Smooth muscle cell (in vitro differentiated cells): ENCODE results near the gene WDR64. TPM values are rescaled to one million over a fixed set of nuclear protein-coding genes. Genes with fewer than 3 reads are reported as not detected.

ENCODE experiments used
- DNase-seq: peaks from one replicate; lab custom pipeline; 2025; ENCODE audit not compliant: unreplicated experiment; lab: John Stamatoyannopoulos, UW
- H2AFZ ChIP-seq: fragments of 200-600 bp; sonication (generic); 2 replicates; pipeline ENCODE4 v1.6.0; 2016; ENCODE audit warnings: antibody characterized with exemption, low read depth, mild to moderate bottlenecking
- H3F3A ChIP-seq: fragments of 200-600 bp; sonication (generic); 2 replicates; pipeline ENCODE4 v1.6.0; 2017; ENCODE audit warnings: antibody characterized with exemption, low read depth
- H3K27ac ChIP-seq: fragments of 200-600 bp; sonication (generic); 2 replicates; pipeline ENCODE4 v1.5.1; 2016; ENCODE audit warnings: low read depth, mild to moderate bottlenecking
- H3K27me3 ChIP-seq: fragments of 200-600 bp; sonication (generic); 2 replicates; pipeline ENCODE4 v1.6.1; 2016; ENCODE audit warnings: low read depth, mild to moderate bottlenecking
- H3K36me3 ChIP-seq: fragments of 200-600 bp; sonication (generic); 2 replicates; pipeline ENCODE4 v1.5.1; 2016; ENCODE audit warnings: low read depth
- H3K4me1 ChIP-seq: fragments of 200-600 bp; sonication (generic); 2 replicates; pipeline ENCODE4 v1.5.1; 2016; ENCODE audit warnings: low read depth
- H3K4me2 ChIP-seq: fragments of 200-600 bp; sonication (generic); 2 replicates; pipeline ENCODE4 v1.6.0; 2016; ENCODE audit warnings: mild to moderate bottlenecking
- H3K4me3 ChIP-seq: fragments of 200-600 bp; sonication (generic); 2 replicates; pipeline ENCODE4 v1.5.1; 2016; ENCODE audit warnings: mild to moderate bottlenecking
- H3K79me2 ChIP-seq: fragments of 200-600 bp; sonication (generic); 2 replicates; pipeline ENCODE4 v1.6.0; 2016; ENCODE audit warnings: low read depth, mild to moderate bottlenecking
- H3K9ac ChIP-seq: fragments of 200-600 bp; sonication (generic); 2 replicates; pipeline ENCODE4 v1.6.0; 2016; ENCODE audit warnings: low read depth
- H3K9me3 ChIP-seq: fragments of 200-600 bp; sonication (generic); replicated peaks from 2 replicates; pipeline ENCODE4 v1.5.1; 2016; ENCODE audit warnings: low read depth
- H4K20me1 ChIP-seq: fragments of 200-600 bp; sonication (generic); 2 replicates; pipeline ENCODE4 v1.6.0; 2016; ENCODE audit warnings: low read depth
- WGBS: methylation state at CpG from one replicate; pipeline ENCODE4 v1.1.7; 2016; ENCODE audit warnings: low lambda C conversion rate; 5-methylcytosine and 5-hydroxymethylcytosine counted together
- polyA plus RNA-seq: library from polyadenylated mRNA; unstranded; fragments of >200 nt; fragmentation: Nextera tagmentation; extraction: Ambion mirVana; gene quantifications from 2 replicates; pipeline ENCODE4 v1.2.1, GENCODE V29; 2016
- total RNA-seq: library from RNA; depleted of rRNA; stranded (reverse); fragments of >200 nt; gene quantifications from 2 replicates; pipeline ENCODE4 v1.2.3, GENCODE V29; 2014
- TF ChIP-seq, protein P1 (sequence below): fragments of 200-600 bp; sonication (generic); IDR thresholded peaks from 2 replicates; pipeline ENCODE4 v1.5.1; 2017; ENCODE audit warnings: borderline replicate concordance, mild to moderate bottlenecking, antibody characterized with exemption; ENCODE audit not compliant: insufficient read depth, poor library complexity, severe bottlenecking

The WDR64 gene
- total and polyA plus RNA-seq, 2 experiments from 2014 or later: not detected

DNA sequence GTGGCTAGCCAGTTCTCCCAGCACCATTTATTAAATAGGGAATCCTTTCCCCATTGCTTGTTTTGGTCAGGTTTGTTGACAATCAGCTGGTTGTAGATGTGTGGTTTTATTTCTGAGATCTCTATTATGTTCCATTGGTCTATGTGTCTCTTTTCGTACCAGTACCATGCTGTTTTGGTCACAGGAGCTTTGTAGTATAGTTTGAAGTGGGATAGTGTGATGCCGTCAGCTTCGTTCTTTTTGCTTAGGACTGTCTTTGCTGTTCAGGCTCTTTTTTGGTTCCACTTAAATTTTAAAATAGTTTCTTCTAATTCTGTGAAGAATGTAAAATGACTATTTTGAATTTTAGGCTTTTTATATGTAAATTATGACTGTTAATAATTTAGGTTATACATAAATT is 68.9 kb downstream of the WDR64 start:
- Histone ChIP-seq H3F3A (no peaks in the 10 kb centered on the region), H3K9ac (no peak overlapping the region), H3K27me3 (no peaks in the 10 kb centered on the region), H3K4me3 (no peak overlapping the region), H2AFZ (no peak overlapping the region), H3K36me3 (no peaks in the 10 kb centered on the region), H3K79me2 (no peaks in the 10 kb centered on the region), H3K9me3 (no peaks in the 10 kb centered on the region), H3K4me1 (no peaks in the 10 kb centered on the region), H3K4me2 (no peak overlapping the region), H3K27ac (no peak overlapping the region), H4K20me1 (no peaks in the 10 kb centered on the region)
- 92% methylated on average over 3 of the region's 3 CpGs for WGBS
- TF ChIP-seq, protein P1, sequence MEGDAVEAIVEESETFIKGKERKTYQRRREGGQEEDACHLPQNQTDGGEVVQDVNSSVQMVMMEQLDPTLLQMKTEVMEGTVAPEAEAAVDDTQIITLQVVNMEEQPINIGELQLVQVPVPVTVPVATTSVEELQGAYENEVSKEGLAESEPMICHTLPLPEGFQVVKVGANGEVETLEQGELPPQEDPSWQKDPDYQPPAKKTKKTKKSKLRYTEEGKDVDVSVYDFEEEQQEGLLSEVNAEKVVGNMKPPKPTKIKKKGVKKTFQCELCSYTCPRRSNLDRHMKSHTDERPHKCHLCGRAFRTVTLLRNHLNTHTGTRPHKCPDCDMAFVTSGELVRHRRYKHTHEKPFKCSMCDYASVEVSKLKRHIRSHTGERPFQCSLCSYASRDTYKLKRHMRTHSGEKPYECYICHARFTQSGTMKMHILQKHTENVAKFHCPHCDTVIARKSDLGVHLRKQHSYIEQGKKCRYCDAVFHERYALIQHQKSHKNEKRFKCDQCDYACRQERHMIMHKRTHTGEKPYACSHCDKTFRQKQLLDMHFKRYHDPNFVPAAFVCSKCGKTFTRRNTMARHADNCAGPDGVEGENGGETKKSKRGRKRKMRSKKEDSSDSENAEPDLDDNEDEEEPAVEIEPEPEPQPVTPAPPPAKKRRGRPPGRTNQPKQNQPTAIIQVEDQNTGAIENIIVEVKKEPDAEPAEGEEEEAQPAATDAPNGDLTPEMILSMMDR: no peak
- no peak for DNase-seq

DNA sequence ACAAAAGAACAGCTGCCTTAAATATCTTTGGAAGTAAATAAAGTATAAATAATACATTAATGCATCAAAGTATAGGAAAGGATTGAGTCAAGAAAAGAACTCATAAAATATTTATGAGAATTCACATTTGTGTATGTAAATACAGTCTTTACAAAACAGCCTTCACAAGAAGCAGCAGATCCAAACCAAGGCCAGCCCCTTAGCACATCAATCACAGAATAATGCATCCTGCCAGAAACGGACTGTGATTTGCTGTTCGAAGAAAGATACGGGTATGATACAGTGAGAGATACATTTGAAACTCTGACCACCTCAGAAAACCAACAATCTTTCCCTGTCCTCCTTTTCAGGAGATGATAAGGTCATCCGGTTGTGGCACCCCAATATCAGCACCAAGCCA is 70.9 kb downstream of the WDR64 start:
- Histone ChIP-seq H3K27me3 (no peaks in the 10 kb centered on the region), H3K9ac (no peak overlapping the region), H2AFZ (no peak overlapping the region), H3F3A (no peaks in the 10 kb centered on the region), H3K79me2 (no peaks in the 10 kb centered on the region), H3K4me3 (no peak overlapping the region), H3K27ac (no peak overlapping the region), H3K4me2 (no peak overlapping the region), H3K36me3 (no peaks in the 10 kb centered on the region), H3K9me3 (no peaks in the 10 kb centered on the region), H3K4me1 (no peaks in the 10 kb centered on the region), H4K20me1 (no peaks in the 10 kb centered on the region)
- TF ChIP-seq, protein P1: no peak
- WGBS: 87% methylated on average over 4 of the region's 4 CpGs
- DNase-seq: no peak

DNA sequence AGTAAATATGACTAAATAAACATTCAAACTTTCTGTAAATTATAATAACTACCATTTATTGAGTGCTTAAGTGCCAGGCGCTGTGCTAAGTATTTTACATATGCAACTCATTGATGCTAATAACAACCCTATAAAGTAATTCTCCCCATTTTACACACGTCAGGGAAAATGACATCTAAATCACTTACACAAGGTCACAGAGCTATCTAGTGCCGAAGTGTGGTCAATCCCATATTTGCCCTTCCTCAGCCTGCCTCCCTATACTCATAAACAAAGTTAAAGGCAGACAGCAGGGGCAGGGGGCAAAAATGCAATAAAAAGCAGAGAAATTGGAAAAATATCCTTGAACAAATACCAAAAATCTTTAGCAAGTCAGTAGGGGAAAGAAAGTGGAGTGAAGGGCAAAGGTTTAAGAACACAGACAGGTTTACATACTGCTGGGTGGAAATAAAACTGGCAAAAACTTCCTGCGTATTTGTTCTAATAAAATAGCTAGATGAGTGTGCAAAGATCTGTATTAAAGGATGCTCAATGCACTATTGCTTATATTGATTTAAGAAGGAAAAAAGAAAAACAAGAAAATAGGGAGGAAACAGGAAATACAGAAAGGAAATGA is 72.8 kb downstream of the WDR64 start:
- Histone ChIP-seq H3K36me3 (no peaks in the 10 kb centered on the region), H3K79me2 (no peaks in the 10 kb centered on the region), H4K20me1 (no peaks in the 10 kb centered on the region), H3K4me3 (no peak overlapping the region), H3K4me2 (no peak overlapping the region), H3K4me1 (no peaks in the 10 kb centered on the region), H3K27me3 (no peaks in the 10 kb centered on the region), H2AFZ (no peak overlapping the region), H3K9me3 (no peaks in the 10 kb centered on the region), H3F3A (no peaks in the 10 kb centered on the region), H3K9ac (no peak overlapping the region), H3K27ac (no peak overlapping the region)
- DNase-seq: no peak
- WGBS: 87% methylated on average over 4 of the region's 4 CpGs
- TF ChIP-seq, protein P1: no peak

DNA sequence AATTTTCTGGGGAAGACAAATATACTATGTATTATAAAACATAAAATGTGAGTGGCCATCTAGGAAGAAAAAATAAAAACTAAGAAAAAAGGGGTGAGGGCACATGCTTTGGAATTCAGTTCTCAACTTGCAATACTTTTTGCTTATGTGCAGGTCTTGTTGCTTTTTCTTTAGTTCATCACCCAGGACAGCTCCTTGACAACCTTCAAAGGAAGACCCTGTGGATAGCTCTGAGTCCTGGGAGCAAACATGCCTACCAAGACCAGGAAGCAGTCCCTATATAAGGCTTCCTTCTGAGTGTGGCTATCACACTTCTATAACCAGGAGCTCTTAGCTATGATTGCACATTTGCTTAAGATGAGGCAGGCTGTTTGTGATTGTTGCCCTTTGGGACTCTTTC is 78.0 kb downstream of the WDR64 start:
- no peak overlapping the region for H3K4me3 ChIP-seq
- H2AFZ ChIP-seq: no peak overlapping the region
- H3K9me3 ChIP-seq: no peaks in the 10 kb centered on the region
- no peak overlapping the region for H3K27ac ChIP-seq
- no peaks in the 10 kb centered on the region for H3F3A ChIP-seq
- H3K79me2 ChIP-seq: no peaks in the 10 kb centered on the region
- H3K36me3 ChIP-seq: no peaks in the 10 kb centered on the region
- no peak overlapping the region for H3K9ac ChIP-seq
- H3K4me2 ChIP-seq: no peak overlapping the region
- TF ChIP-seq, protein P1: no peak
- no peak for DNase-seq
- no peaks in the 10 kb centered on the region for H3K4me1 ChIP-seq
- no peaks in the 10 kb centered on the region for H4K20me1 ChIP-seq
- H3K27me3 ChIP-seq: no peaks in the 10 kb centered on the region
